ENCODE measurements around the gene CCRL2.
"Not testable (repeated sequence)": the region's sequence is repeated elsewhere in the genome, so short reads cannot be mapped to it uniquely, and the experiment has no call there.

Gene CCRL2

DNA sequence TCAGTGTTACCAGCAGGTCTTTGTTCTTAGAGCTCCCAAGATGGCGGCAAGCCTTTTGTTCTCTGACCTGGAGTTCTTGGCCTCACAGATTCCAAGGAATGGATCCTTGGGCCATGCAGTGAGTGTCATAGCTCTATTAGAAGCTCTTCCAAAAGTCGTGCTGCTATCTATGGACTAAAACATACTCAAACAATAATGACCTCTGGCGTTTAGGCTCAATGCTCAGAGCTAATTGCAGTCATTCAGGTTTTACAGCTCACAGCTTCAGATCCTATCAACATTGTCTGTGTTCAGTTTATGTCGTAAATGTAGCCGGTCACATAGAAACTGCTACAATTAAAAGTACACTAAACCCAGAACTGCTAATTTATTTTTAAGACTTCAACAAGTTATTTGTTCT is 22.2 kb downstream of the CCRL2 start:
- Histone ChIP-seq H3K36me3 (replicated peaks; ENCODE audit: insufficient read depth, low read length) (no peaks in the 10 kb centered on the region), H3K27me3 (replicated peaks; ENCODE audit: insufficient read depth, low read length) (no peaks in the 10 kb centered on the region), H3K4me1 (ENCODE audit: low read length) (no peaks in the 10 kb centered on the region), H3K79me2 (ENCODE audit: low read length) (no peaks in the 10 kb centered on the region), H2AFZ (ENCODE audit: low read length) (no peak overlapping the region), H3F3A (ENCODE audit: insufficient read depth, low read length) (no peaks in the 10 kb centered on the region), H3K9ac (ENCODE audit: low read length) (no peak overlapping the region), H4K20me1 (ENCODE audit: insufficient read depth, low read length) (no peaks in the 10 kb centered on the region), H3K27ac (ENCODE audit: low read length) (no peak overlapping the region), H3K4me3 (ENCODE audit: low read length) (no peak overlapping the region), H3K9me2 (replicated peaks; ENCODE audit: insufficient read depth, low read length) (no peaks in the 10 kb centered on the region), H3K4me2 (ENCODE audit: low read depth, low read length) (no peak overlapping the region), H3K9me3 (replicated peaks; ENCODE audit: insufficient read depth, low read length) (no peaks in the 10 kb centered on the region)
- TF ChIP-seq, protein P1, sequence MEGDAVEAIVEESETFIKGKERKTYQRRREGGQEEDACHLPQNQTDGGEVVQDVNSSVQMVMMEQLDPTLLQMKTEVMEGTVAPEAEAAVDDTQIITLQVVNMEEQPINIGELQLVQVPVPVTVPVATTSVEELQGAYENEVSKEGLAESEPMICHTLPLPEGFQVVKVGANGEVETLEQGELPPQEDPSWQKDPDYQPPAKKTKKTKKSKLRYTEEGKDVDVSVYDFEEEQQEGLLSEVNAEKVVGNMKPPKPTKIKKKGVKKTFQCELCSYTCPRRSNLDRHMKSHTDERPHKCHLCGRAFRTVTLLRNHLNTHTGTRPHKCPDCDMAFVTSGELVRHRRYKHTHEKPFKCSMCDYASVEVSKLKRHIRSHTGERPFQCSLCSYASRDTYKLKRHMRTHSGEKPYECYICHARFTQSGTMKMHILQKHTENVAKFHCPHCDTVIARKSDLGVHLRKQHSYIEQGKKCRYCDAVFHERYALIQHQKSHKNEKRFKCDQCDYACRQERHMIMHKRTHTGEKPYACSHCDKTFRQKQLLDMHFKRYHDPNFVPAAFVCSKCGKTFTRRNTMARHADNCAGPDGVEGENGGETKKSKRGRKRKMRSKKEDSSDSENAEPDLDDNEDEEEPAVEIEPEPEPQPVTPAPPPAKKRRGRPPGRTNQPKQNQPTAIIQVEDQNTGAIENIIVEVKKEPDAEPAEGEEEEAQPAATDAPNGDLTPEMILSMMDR (IDR thresholded peaks at IDR 0.05; ENCODE audit: low read length) = no peak
- no peak for TF ChIP-seq EZH2phosphoT487 (IDR thresholded peaks at IDR 0.05; ENCODE audit: low read length)
- TF ChIP-seq EZH2 (optimal IDR thresholded peaks at IDR 0.05; ENCODE audit: low read depth, low read length) = no peak
- no peak for DNase-seq

DNA sequence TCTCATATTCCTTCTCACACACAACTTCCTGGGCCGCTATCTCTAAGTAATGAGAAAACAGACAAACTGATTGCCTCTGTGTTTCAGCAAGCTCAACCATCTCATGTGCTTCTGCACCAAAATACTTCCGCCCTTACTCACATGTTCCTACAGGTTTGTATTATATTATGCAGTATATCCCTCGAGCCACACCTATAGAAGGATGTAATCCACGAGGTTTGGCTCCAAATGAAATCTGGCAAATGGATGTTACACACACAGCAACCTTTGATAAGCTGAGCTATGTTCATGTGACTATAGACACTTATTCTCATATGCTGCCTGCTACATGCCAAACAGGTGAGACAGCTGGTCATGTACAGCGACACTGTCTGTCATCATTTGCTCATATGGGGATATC is 22.6 kb downstream of the CCRL2 start:
- no peaks in the 10 kb centered on the region for H4K20me1 ChIP-seq (ENCODE audit: insufficient read depth, low read length)
- no peak overlapping the region for H2AFZ ChIP-seq (ENCODE audit: low read length)
- no peak overlapping the region for H3K27ac ChIP-seq (ENCODE audit: low read length)
- H3K4me2 ChIP-seq (ENCODE audit: low read depth, low read length) = no peak overlapping the region
- TF ChIP-seq, protein P1 (IDR thresholded peaks at IDR 0.05; ENCODE audit: low read length) = no peak
- TF ChIP-seq EZH2phosphoT487 (IDR thresholded peaks at IDR 0.05; ENCODE audit: low read length) (no peak), EZH2 (optimal IDR thresholded peaks at IDR 0.05; ENCODE audit: low read depth, low read length) (no peak)
- H3K4me3 ChIP-seq (ENCODE audit: low read length) = no peak overlapping the region
- no peaks in the 10 kb centered on the region for H3K9me2 ChIP-seq (replicated peaks; ENCODE audit: insufficient read depth, low read length)
- H3K36me3 ChIP-seq (replicated peaks; ENCODE audit: insufficient read depth, low read length) = no peaks in the 10 kb centered on the region
- H3F3A ChIP-seq (ENCODE audit: insufficient read depth, low read length) = no peaks in the 10 kb centered on the region
- H3K4me1 ChIP-seq (ENCODE audit: low read length) = no peaks in the 10 kb centered on the region
- H3K9ac ChIP-seq (ENCODE audit: low read length) = no peak overlapping the region
- H3K79me2 ChIP-seq (ENCODE audit: low read length) = no peaks in the 10 kb centered on the region
- no peaks in the 10 kb centered on the region for H3K9me3 ChIP-seq (replicated peaks; ENCODE audit: insufficient read depth, low read length)
- no peak for DNase-seq
- H3K27me3 ChIP-seq (replicated peaks; ENCODE audit: insufficient read depth, low read length) = no peaks in the 10 kb centered on the region

DNA sequence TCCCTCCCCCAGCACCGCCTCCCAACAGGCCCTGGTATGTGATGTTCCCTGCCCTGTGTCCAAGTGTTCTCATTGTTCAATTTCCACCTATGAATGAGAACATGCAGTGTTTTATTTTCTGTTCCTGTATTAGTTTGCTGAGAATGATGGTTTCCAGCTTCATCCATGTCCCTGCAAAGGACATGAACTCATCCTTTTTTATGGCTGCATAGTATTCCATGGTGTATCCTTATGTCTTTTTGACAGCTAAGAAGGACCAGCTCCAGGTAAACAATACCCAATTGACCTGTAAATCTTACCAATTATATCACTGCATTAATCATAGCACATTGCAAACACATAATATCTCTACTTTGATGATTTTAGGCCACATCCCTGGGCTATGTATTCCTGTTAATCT is 23.8 kb downstream of the CCRL2 start:
- not testable (repeated sequence) for H3F3A ChIP-seq (ENCODE audit: insufficient read depth, low read length); H2AFZ ChIP-seq (ENCODE audit: low read length); H3K4me2 ChIP-seq (ENCODE audit: low read depth, low read length); H3K4me1 ChIP-seq (ENCODE audit: low read length); H4K20me1 ChIP-seq (ENCODE audit: insufficient read depth, low read length); H3K9me3 ChIP-seq (replicated peaks; ENCODE audit: insufficient read depth, low read length); H3K9me2 ChIP-seq (replicated peaks; ENCODE audit: insufficient read depth, low read length); H3K36me3 ChIP-seq (replicated peaks; ENCODE audit: insufficient read depth, low read length); DNase-seq; H3K27me3 ChIP-seq (replicated peaks; ENCODE audit: insufficient read depth, low read length); H3K27ac ChIP-seq (ENCODE audit: low read length); H3K9ac ChIP-seq (ENCODE audit: low read length); H3K4me3 ChIP-seq (ENCODE audit: low read length); H3K79me2 ChIP-seq (ENCODE audit: low read length)

DNA sequence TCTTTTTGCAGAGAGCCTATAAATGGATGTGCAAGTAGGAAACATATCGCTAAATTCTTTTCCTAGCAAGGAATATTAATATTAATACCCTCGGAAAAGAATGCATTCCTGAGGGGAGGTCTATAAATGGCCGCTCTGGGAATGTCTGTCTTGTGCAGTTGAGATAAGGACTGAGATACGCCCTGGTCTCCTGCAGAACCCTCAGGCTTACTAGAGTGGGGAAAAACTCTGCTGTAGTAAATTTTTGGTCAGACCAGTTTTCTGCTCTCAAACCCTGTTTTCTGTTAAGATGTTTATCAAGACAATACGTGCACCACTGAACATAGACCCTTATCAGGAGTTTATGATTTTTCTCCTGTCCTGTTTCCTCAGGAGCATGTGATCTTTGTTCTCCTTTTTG is 24.8 kb downstream of the CCRL2 start:
- not testable (repeated sequence) for H3K9me3 ChIP-seq (replicated peaks; ENCODE audit: insufficient read depth, low read length); H3K27ac ChIP-seq (ENCODE audit: low read length); DNase-seq; H3F3A ChIP-seq (ENCODE audit: insufficient read depth, low read length); H3K79me2 ChIP-seq (ENCODE audit: low read length); H4K20me1 ChIP-seq (ENCODE audit: insufficient read depth, low read length); H3K9ac ChIP-seq (ENCODE audit: low read length); H3K27me3 ChIP-seq (replicated peaks; ENCODE audit: insufficient read depth, low read length); H3K4me2 ChIP-seq (ENCODE audit: low read depth, low read length); H3K36me3 ChIP-seq (replicated peaks; ENCODE audit: insufficient read depth, low read length); H3K4me3 ChIP-seq (ENCODE audit: low read length); H3K4me1 ChIP-seq (ENCODE audit: low read length); H3K9me2 ChIP-seq (replicated peaks; ENCODE audit: insufficient read depth, low read length); H2AFZ ChIP-seq (ENCODE audit: low read length)

DNA sequence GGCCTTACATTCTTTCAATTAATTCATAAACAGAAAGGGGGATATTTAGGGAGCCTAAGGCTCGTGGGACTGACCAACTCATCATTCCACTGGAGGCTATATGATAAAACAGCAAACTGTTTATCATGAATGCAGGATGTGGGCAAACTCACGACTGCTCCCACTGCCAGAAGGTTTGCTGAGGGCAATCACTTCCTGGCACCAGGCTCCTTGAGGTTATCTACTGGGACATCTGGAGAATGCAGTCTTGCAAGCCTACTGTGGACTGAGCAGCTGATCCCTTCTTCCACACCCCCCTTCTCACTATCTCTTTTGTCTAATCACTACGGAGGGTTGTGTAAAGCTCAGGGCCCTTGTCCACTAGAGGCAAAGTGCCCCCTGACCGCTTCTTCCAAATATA is 26.1 kb downstream of the CCRL2 start:
- not testable (repeated sequence) for H3K27me3 ChIP-seq (replicated peaks; ENCODE audit: insufficient read depth, low read length); H3K27ac ChIP-seq (ENCODE audit: low read length); H3K4me1 ChIP-seq (ENCODE audit: low read length); H4K20me1 ChIP-seq (ENCODE audit: insufficient read depth, low read length); H3K9me3 ChIP-seq (replicated peaks; ENCODE audit: insufficient read depth, low read length); DNase-seq; H3K9ac ChIP-seq (ENCODE audit: low read length); H3K9me2 ChIP-seq (replicated peaks; ENCODE audit: insufficient read depth, low read length); H3K36me3 ChIP-seq (replicated peaks; ENCODE audit: insufficient read depth, low read length); H3K4me3 ChIP-seq (ENCODE audit: low read length); H2AFZ ChIP-seq (ENCODE audit: low read length); H3F3A ChIP-seq (ENCODE audit: insufficient read depth, low read length); H3K4me2 ChIP-seq (ENCODE audit: low read depth, low read length); H3K79me2 ChIP-seq (ENCODE audit: low read length)
